Measurements from ENCODE around the gene GABRG3. TPM values are rescaled to one million over a fixed set of nuclear protein-coding genes. Genes with fewer than 3 reads are reported as not detected.

Gene GABRG3
- total and polyA plus RNA-seq, 2 donors, result 0.71 to 2.0 TPM

GRCh38 chr15:27428151-27428550, 457.2 kb downstream of the GABRG3 start:
- H3K27me3 ChIP-seq (ENCODE audit: control insufficient read depth in 2 of 2, insufficient read depth in 1 of 2, low read length in 1 of 2), result no peaks in the 10 kb centered on the region
- no peaks in the 10 kb centered on the region for H3K9me3 ChIP-seq (ENCODE audit: control insufficient read depth in 2 of 2, insufficient read depth in 1 of 2, low read length in 1 of 2)
- WGBS, result 86% methylated on average over 3 of the region's 3 CpGs
- no peaks in the 10 kb centered on the region for H3K36me3 ChIP-seq (ENCODE audit: control insufficient read depth in 2 of 2, insufficient read depth in 2 of 2, low read length in 1 of 2)
- no peak overlapping the region for H3K4me3 ChIP-seq (ENCODE audit: low read length in 2 of 2)
- H3K4me1 ChIP-seq (ENCODE audit: control insufficient read depth in 2 of 2, insufficient read depth in 2 of 2, low read length in 2 of 2), result no peaks in the 10 kb centered on the region
- no peak for DNase-seq (ENCODE audit: low read depth in 6 of 9, low spot score in 9 of 9)
- no peak overlapping the region for H3K27ac ChIP-seq (ENCODE audit: low read depth in 1 of 2, low read length in 1 of 2)

- no peaks in the 10 kb centered on the region for H3K9me3 ChIP-seq (ENCODE audit: control insufficient read depth in 2 of 2, insufficient read depth in 1 of 2, low read length in 1 of 2)
- WGBS, result 98% methylated on average over 4 of the region's 4 CpGs
Observed at GRCh38 chr15:27429577-27429976, 458.6 kb downstream of the GABRG3 start.

GRCh38 chr15:27433604-27434003, 462.6 kb downstream of the GABRG3 start:
- H3K36me3 ChIP-seq (ENCODE audit: control insufficient read depth in 2 of 2, insufficient read depth in 2 of 2, low read length in 1 of 2), result no peaks in the 10 kb centered on the region
- no peaks in the 10 kb centered on the region for H3K27me3 ChIP-seq (ENCODE audit: control insufficient read depth in 2 of 2, insufficient read depth in 1 of 2, low read length in 1 of 2)
- no peak for DNase-seq (ENCODE audit: low read depth in 6 of 9, low spot score in 9 of 9)
- WGBS, result 84% methylated on average over 4 of the region's 4 CpGs
- H3K4me1 ChIP-seq (ENCODE audit: control insufficient read depth in 2 of 2, insufficient read depth in 2 of 2, low read length in 2 of 2), result no peaks in the 10 kb centered on the region
- no peak overlapping the region for H3K4me3 ChIP-seq (ENCODE audit: low read length in 2 of 2)
- no peaks in the 10 kb centered on the region for H3K9me3 ChIP-seq (ENCODE audit: control insufficient read depth in 2 of 2, insufficient read depth in 1 of 2, low read length in 1 of 2)
- no peak overlapping the region for H3K27ac ChIP-seq (ENCODE audit: low read depth in 1 of 2, low read length in 1 of 2)

More at GRCh38 chr15:27429577-27429976, 458.6 kb downstream of the GABRG3 start:
- DNase-seq (ENCODE audit: low read depth in 6 of 9, low spot score in 9 of 9), result no peak
- Histone ChIP-seq H3K27ac (ENCODE audit: low read depth in 1 of 2, low read length in 1 of 2) (no peak overlapping the region), H3K36me3 (ENCODE audit: control insufficient read depth in 2 of 2, insufficient read depth in 2 of 2, low read length in 1 of 2) (no peaks in the 10 kb centered on the region), H3K27me3 (ENCODE audit: control insufficient read depth in 2 of 2, insufficient read depth in 1 of 2, low read length in 1 of 2) (no peaks in the 10 kb centered on the region), H3K4me1 (ENCODE audit: control insufficient read depth in 2 of 2, insufficient read depth in 2 of 2, low read length in 2 of 2) (no peaks in the 10 kb centered on the region), H3K4me3 (ENCODE audit: low read length in 2 of 2) (no peak overlapping the region)

GRCh38 chr15:27438403-27439375, 467.7 kb downstream of the GABRG3 start:
- 81% methylated on average over 15 of the region's 15 CpGs for WGBS
- no peaks in the 10 kb centered on the region for H3K36me3 ChIP-seq (ENCODE audit: control insufficient read depth in 2 of 2, insufficient read depth in 2 of 2, low read length in 1 of 2)
- no peaks in the 10 kb centered on the region for H3K4me1 ChIP-seq (ENCODE audit: control insufficient read depth in 2 of 2, insufficient read depth in 2 of 2, low read length in 2 of 2)
- no peak for DNase-seq (ENCODE audit: low read depth in 6 of 9, low spot score in 9 of 9)
- no peak overlapping the region for H3K27ac ChIP-seq (ENCODE audit: low read depth in 1 of 2, low read length in 1 of 2)
- H3K4me3 ChIP-seq (ENCODE audit: low read length in 2 of 2), result no peak overlapping the region
- H3K9me3 ChIP-seq (ENCODE audit: control insufficient read depth in 2 of 2, insufficient read depth in 1 of 2, low read length in 1 of 2), result peaks cover 0 to 4% of the 10 kb centered on the region in 2 donors
- H3K27me3 ChIP-seq (ENCODE audit: control insufficient read depth in 2 of 2, insufficient read depth in 1 of 2, low read length in 1 of 2), result no peaks in the 10 kb centered on the region

GRCh38 chr15:27441120-27441519, 470.1 kb downstream of the GABRG3 start:
- H3K4me3 ChIP-seq (ENCODE audit: low read length in 2 of 2), result no peak overlapping the region
- no peaks in the 10 kb centered on the region for H3K27me3 ChIP-seq (ENCODE audit: control insufficient read depth in 2 of 2, insufficient read depth in 1 of 2, low read length in 1 of 2)
- peaks cover 0 to 4% of the 10 kb centered on the region in 2 donors for H3K9me3 ChIP-seq (ENCODE audit: control insufficient read depth in 2 of 2, insufficient read depth in 1 of 2, low read length in 1 of 2)
- no peaks in the 10 kb centered on the region for H3K36me3 ChIP-seq (ENCODE audit: control insufficient read depth in 2 of 2, insufficient read depth in 2 of 2, low read length in 1 of 2)
- no peak overlapping the region for H3K27ac ChIP-seq (ENCODE audit: low read depth in 1 of 2, low read length in 1 of 2)
- no peak for DNase-seq (ENCODE audit: low read depth in 6 of 9, low spot score in 9 of 9)
- 78% methylated on average over 2 of the region's 2 CpGs for WGBS
- H3K4me1 ChIP-seq (ENCODE audit: control insufficient read depth in 2 of 2, insufficient read depth in 2 of 2, low read length in 2 of 2), result no peaks in the 10 kb centered on the region

- Histone ChIP-seq H3K27me3 (ENCODE audit: control insufficient read depth in 2 of 2, insufficient read depth in 1 of 2, low read length in 1 of 2) (no peaks in the 10 kb centered on the region), H3K9me3 (ENCODE audit: control insufficient read depth in 2 of 2, insufficient read depth in 1 of 2, low read length in 1 of 2) (no peaks in the 10 kb centered on the region), H3K27ac (ENCODE audit: low read depth in 1 of 2, low read length in 1 of 2) (no peak overlapping the region), H3K4me1 (ENCODE audit: control insufficient read depth in 2 of 2, insufficient read depth in 2 of 2, low read length in 2 of 2) (no peaks in the 10 kb centered on the region), H3K36me3 (ENCODE audit: control insufficient read depth in 2 of 2, insufficient read depth in 2 of 2, low read length in 1 of 2) (no peaks in the 10 kb centered on the region), H3K4me3 (ENCODE audit: low read length in 2 of 2) (no peak overlapping the region)
- no peak for DNase-seq (ENCODE audit: low read depth in 6 of 9, low spot score in 9 of 9)
- WGBS, result 90% methylated on average over 5 of the region's 5 CpGs
Observed at GRCh38 chr15:27448234-27448633, 477.3 kb downstream of the GABRG3 start.

- no peak overlapping the region for H3K27ac ChIP-seq (ENCODE audit: low read depth in 1 of 2, low read length in 1 of 2)
- H3K27me3 ChIP-seq (ENCODE audit: control insufficient read depth in 2 of 2, insufficient read depth in 1 of 2, low read length in 1 of 2), result no peaks in the 10 kb centered on the region
- 57% methylated on average over 4 of the region's 4 CpGs for WGBS
- no peak for DNase-seq (ENCODE audit: low read depth in 6 of 9, low spot score in 9 of 9)
- no peaks in the 10 kb centered on the region for H3K9me3 ChIP-seq (ENCODE audit: control insufficient read depth in 2 of 2, insufficient read depth in 1 of 2, low read length in 1 of 2)
- H3K4me3 ChIP-seq (ENCODE audit: low read length in 2 of 2), result no peak overlapping the region
- H3K36me3 ChIP-seq (ENCODE audit: control insufficient read depth in 2 of 2, insufficient read depth in 2 of 2, low read length in 1 of 2), result no peaks in the 10 kb centered on the region
- H3K4me1 ChIP-seq (ENCODE audit: control insufficient read depth in 2 of 2, insufficient read depth in 2 of 2, low read length in 2 of 2), result no peaks in the 10 kb centered on the region
Observed at GRCh38 chr15:27448986-27449385, 478.0 kb downstream of the GABRG3 start.

- no peak for DNase-seq (ENCODE audit: low read depth in 6 of 9, low spot score in 9 of 9)
- Histone ChIP-seq H3K9me3 (ENCODE audit: control insufficient read depth in 2 of 2, insufficient read depth in 1 of 2, low read length in 1 of 2) (no peaks in the 10 kb centered on the region), H3K36me3 (ENCODE audit: control insufficient read depth in 2 of 2, insufficient read depth in 2 of 2, low read length in 1 of 2) (no peaks in the 10 kb centered on the region), H3K27ac (ENCODE audit: low read depth in 1 of 2, low read length in 1 of 2) (no peak overlapping the region), H3K27me3 (ENCODE audit: control insufficient read depth in 2 of 2, insufficient read depth in 1 of 2, low read length in 1 of 2) (no peaks in the 10 kb centered on the region), H3K4me3 (ENCODE audit: low read length in 2 of 2) (no peak overlapping the region), H3K4me1 (ENCODE audit: control insufficient read depth in 2 of 2, insufficient read depth in 2 of 2, low read length in 2 of 2) (no peaks in the 10 kb centered on the region)
- 63% methylated on average over 5 of the region's 5 CpGs for WGBS
Observed at GRCh38 chr15:27449941-27450340, 479.0 kb downstream of the GABRG3 start.

- no peaks in the 10 kb centered on the region for H3K27me3 ChIP-seq (ENCODE audit: control insufficient read depth in 2 of 2, insufficient read depth in 1 of 2, low read length in 1 of 2)
- no peak overlapping the region for H3K27ac ChIP-seq (ENCODE audit: low read depth in 1 of 2, low read length in 1 of 2)
- 71% methylated on average over 13 of the region's 13 CpGs for WGBS
- no peak for DNase-seq (ENCODE audit: low read depth in 6 of 9, low spot score in 9 of 9)
- H3K4me1 ChIP-seq (ENCODE audit: control insufficient read depth in 2 of 2, insufficient read depth in 2 of 2, low read length in 2 of 2), result no peaks in the 10 kb centered on the region
- H3K9me3 ChIP-seq (ENCODE audit: control insufficient read depth in 2 of 2, insufficient read depth in 1 of 2, low read length in 1 of 2), result peaks cover 1 to 2% of the 10 kb centered on the region in 2 donors
- no peak overlapping the region for H3K4me3 ChIP-seq (ENCODE audit: low read length in 2 of 2)
- H3K36me3 ChIP-seq (ENCODE audit: control insufficient read depth in 2 of 2, insufficient read depth in 2 of 2, low read length in 1 of 2), result no peaks in the 10 kb centered on the region
Observed at GRCh38 chr15:27454281-27455075, 483.5 kb downstream of the GABRG3 start.
